Karpas-422 (cell line): ENCODE data around the gene RALGAPA2. TPM values are rescaled to one million over a fixed set of nuclear protein-coding genes. Genes with fewer than 3 reads are reported as not detected.

Experiments used
- DNase-seq: peaks from one replicate; pipeline ENCODE4 v3.0.0-alpha.2; 2015
- H2AFZ ChIP-seq: fragments of 200-600 bp; sonication (generic); 2 replicates; pipeline ENCODE4 v1.6.1; 2014; ENCODE audit warnings: antibody characterized with exemption, low read length, mixed read lengths
- H3K27ac ChIP-seq: fragments of 200-600 bp; sonication (generic); 2 replicates; pipeline ENCODE4 v1.5.1; 2014; ENCODE audit warnings: mild to moderate bottlenecking, low read length, moderate library complexity
- H3K27me3 ChIP-seq: fragments of 200-600 bp; sonication (generic); 2 replicates; pipeline ENCODE4 v1.6.1; 2014; ENCODE audit warnings: low read length, mixed read lengths
- H3K36me3 ChIP-seq: fragments of 200-600 bp; sonication (generic); 2 replicates; pipeline ENCODE4 v1.6.1; 2014; ENCODE audit warnings: low read length, mixed read lengths; ENCODE audit not compliant: insufficient read depth
- H3K4me1 ChIP-seq: fragments of 200-600 bp; sonication (generic); 2 replicates; pipeline ENCODE4 v1.6.1; 2014; ENCODE audit warnings: mild to moderate bottlenecking, low read length, mixed read lengths
- H3K4me2 ChIP-seq: fragments of 200-600 bp; sonication (generic); 2 replicates; pipeline ENCODE4 v1.6.1; 2014; ENCODE audit warnings: low read length, low read depth, mild to moderate bottlenecking; ENCODE audit not compliant: poor library complexity, severe bottlenecking
- H3K4me3 ChIP-seq: fragments of 200-600 bp; sonication (generic); 2 replicates; pipeline ENCODE4 v1.5.1; 2014; ENCODE audit warnings: mild to moderate bottlenecking, antibody characterized with exemption, low read length, mixed read lengths
- H3K79me2 ChIP-seq: fragments of 200-600 bp; sonication (generic); 2 replicates; pipeline ENCODE4 v1.6.1; 2014; ENCODE audit warnings: mild to moderate bottlenecking, low read length, mixed read lengths
- H3K9ac ChIP-seq: fragments of 200-600 bp; sonication (generic); 2 replicates; pipeline ENCODE4 v1.6.0; 2014; ENCODE audit warnings: low read length
- H3K9me2 ChIP-seq: fragments of 200-600 bp; sonication (generic), shearing (Covaris generic); replicated peaks from 2 replicates; pipeline ENCODE4 v1.6.0; 2014; ENCODE audit warnings: mild to moderate bottlenecking, low read length, moderate library complexity; ENCODE audit not compliant: insufficient read depth
- H3K9me3 ChIP-seq: fragments of 300-700, 200-600 bp; sonication (generic); 2 replicates; pipeline ENCODE4 v1.6.1; 2014; ENCODE audit warnings: low read length, mixed read lengths
- H4K20me1 ChIP-seq: fragments of 200-600 bp; sonication (generic); 2 replicates; pipeline ENCODE4 v1.6.1; 2014; ENCODE audit warnings: mild to moderate bottlenecking, antibody characterized with exemption, low read length, low read depth; ENCODE audit not compliant: insufficient read depth
- total RNA-seq: library from RNA; depleted of rRNA; stranded (reverse); fragments of >200 nt; shearing (Covaris generic); gene quantifications from 2 replicates; pipeline ENCODE4 v1.2.3, GENCODE V29; 2014; ENCODE audit warnings: low replicate concordance

RALGAPA2 gene
- total RNA-seq, 1 experiment from 2014 or later, result 6.3 TPM

- H3K9ac ChIP-seq, result no peak overlapping the region
- H3K4me1 ChIP-seq, result no peaks in the 10 kb centered on the region
- H3K9me2 ChIP-seq, result no peaks in the 10 kb centered on the region
- no peak overlapping the region for H2AFZ ChIP-seq
- H3K9me3 ChIP-seq, result no peaks in the 10 kb centered on the region
- H3K27me3 ChIP-seq, result no peaks in the 10 kb centered on the region
- no peaks in the 10 kb centered on the region for H3K79me2 ChIP-seq
- H3K36me3 ChIP-seq, result no peaks in the 10 kb centered on the region
- H3K4me3 ChIP-seq, result no peak overlapping the region
- DNase-seq, result no peak
- H4K20me1 ChIP-seq, result no peaks in the 10 kb centered on the region
- H3K4me2 ChIP-seq, result no peak overlapping the region
- no peak overlapping the region for H3K27ac ChIP-seq
Observed at GRCh38 chr20:20744170-20744725, 31.8 kb upstream of the RALGAPA2 start.

GRCh38 chr20:20743511-20744169 is 31.2 kb upstream of the RALGAPA2 start:
- H3K27me3 ChIP-seq, result no peaks in the 10 kb centered on the region
- no peaks in the 10 kb centered on the region for H3K4me1 ChIP-seq
- no peaks in the 10 kb centered on the region for H3K9me2 ChIP-seq
- H3K36me3 ChIP-seq, result no peaks in the 10 kb centered on the region
- no peak overlapping the region for H3K4me2 ChIP-seq
- H3K9me3 ChIP-seq, result no peaks in the 10 kb centered on the region
- no peaks in the 10 kb centered on the region for H4K20me1 ChIP-seq
- H2AFZ ChIP-seq, result no peak overlapping the region
- H3K9ac ChIP-seq, result no peak overlapping the region
- no peak overlapping the region for H3K27ac ChIP-seq
- no peak for DNase-seq
- no peak overlapping the region for H3K4me3 ChIP-seq
- H3K79me2 ChIP-seq, result no peaks in the 10 kb centered on the region

GRCh38 chr20:20741087-20742045 is 28.9 kb upstream of the RALGAPA2 start:
- DNase-seq, result no peak
- no peak overlapping the region for H3K4me3 ChIP-seq
- H2AFZ ChIP-seq, result no peak overlapping the region
- H3K27me3 ChIP-seq, result no peaks in the 10 kb centered on the region
- H4K20me1 ChIP-seq, result no peaks in the 10 kb centered on the region
- no peak overlapping the region for H3K4me2 ChIP-seq
- H3K9me3 ChIP-seq, result no peaks in the 10 kb centered on the region
- no peaks in the 10 kb centered on the region for H3K36me3 ChIP-seq
- no peaks in the 10 kb centered on the region for H3K79me2 ChIP-seq
- no peak overlapping the region for H3K9ac ChIP-seq
- H3K27ac ChIP-seq, result no peak overlapping the region
- H3K4me1 ChIP-seq, result no peaks in the 10 kb centered on the region
- H3K9me2 ChIP-seq, result no peaks in the 10 kb centered on the region

- H3K4me2 ChIP-seq, result no peak overlapping the region
- H3K9me2 ChIP-seq, result no peaks in the 10 kb centered on the region
- no peak overlapping the region for H3K9ac ChIP-seq
- H3K9me3 ChIP-seq, result no peaks in the 10 kb centered on the region
- DNase-seq, result no peak
- H3K79me2 ChIP-seq, result no peaks in the 10 kb centered on the region
- no peak overlapping the region for H3K4me3 ChIP-seq
- no peaks in the 10 kb centered on the region for H3K27me3 ChIP-seq
- H3K27ac ChIP-seq, result no peak overlapping the region
- no peaks in the 10 kb centered on the region for H4K20me1 ChIP-seq
- H2AFZ ChIP-seq, result no peak overlapping the region
- H3K4me1 ChIP-seq, result no peaks in the 10 kb centered on the region
- H3K36me3 ChIP-seq, result no peaks in the 10 kb centered on the region
Observed at GRCh38 chr20:20740541-20740940, 28.1 kb upstream of the RALGAPA2 start.

- Histone ChIP-seq H3K36me3 (no peaks in the 10 kb centered on the region), H3K27me3 (no peaks in the 10 kb centered on the region), H3K9me2 (no peaks in the 10 kb centered on the region), H3K9me3 (no peaks in the 10 kb centered on the region), H3K79me2 (no peaks in the 10 kb centered on the region), H3K4me2 (no peak overlapping the region), H3K4me3 (no peak overlapping the region), H2AFZ (no peak overlapping the region), H3K4me1 (no peaks in the 10 kb centered on the region), H3K9ac (no peak overlapping the region), H4K20me1 (no peaks in the 10 kb centered on the region), H3K27ac (no peak overlapping the region)
- no peak for DNase-seq
Observed at GRCh38 chr20:20737158-20737557, 24.7 kb upstream of the RALGAPA2 start.

GRCh38 chr20:20736303-20736702 is 23.9 kb upstream of the RALGAPA2 start:
- Histone ChIP-seq H3K36me3 (no peaks in the 10 kb centered on the region), H3K27me3 (no peaks in the 10 kb centered on the region), H3K27ac (no peak overlapping the region), H2AFZ (no peak overlapping the region), H4K20me1 (no peaks in the 10 kb centered on the region), H3K4me2 (no peak overlapping the region), H3K4me3 (no peak overlapping the region), H3K9me3 (no peaks in the 10 kb centered on the region), H3K79me2 (no peaks in the 10 kb centered on the region), H3K9ac (no peak overlapping the region), H3K9me2 (no peaks in the 10 kb centered on the region), H3K4me1 (no peaks in the 10 kb centered on the region)
- no peak for DNase-seq

GRCh38 chr20:20734475-20734948 is 22.1 kb upstream of the RALGAPA2 start:
- H3K27me3 ChIP-seq, result no peaks in the 10 kb centered on the region
- no peaks in the 10 kb centered on the region for H3K9me2 ChIP-seq
- H3K36me3 ChIP-seq, result no peaks in the 10 kb centered on the region
- no peak overlapping the region for H2AFZ ChIP-seq
- DNase-seq, result no peak
- H3K4me2 ChIP-seq, result no peak overlapping the region
- no peaks in the 10 kb centered on the region for H4K20me1 ChIP-seq
- no peaks in the 10 kb centered on the region for H3K4me1 ChIP-seq
- no peak overlapping the region for H3K27ac ChIP-seq
- H3K9me3 ChIP-seq, result no peaks in the 10 kb centered on the region
- H3K79me2 ChIP-seq, result no peaks in the 10 kb centered on the region
- no peak overlapping the region for H3K4me3 ChIP-seq
- no peak overlapping the region for H3K9ac ChIP-seq

- H3K27me3 ChIP-seq, result no peaks in the 10 kb centered on the region
- no peaks in the 10 kb centered on the region for H3K36me3 ChIP-seq
- no peaks in the 10 kb centered on the region for H3K4me1 ChIP-seq
- no peak overlapping the region for H3K4me3 ChIP-seq
- H2AFZ ChIP-seq, result no peak overlapping the region
- H3K79me2 ChIP-seq, result no peaks in the 10 kb centered on the region
- no peaks in the 10 kb centered on the region for H4K20me1 ChIP-seq
- H3K9me2 ChIP-seq, result no peaks in the 10 kb centered on the region
- no peak for DNase-seq
- no peaks in the 10 kb centered on the region for H3K9me3 ChIP-seq
- no peak overlapping the region for H3K27ac ChIP-seq
- no peak overlapping the region for H3K4me2 ChIP-seq
- no peak overlapping the region for H3K9ac ChIP-seq
Observed at GRCh38 chr20:20733943-20734342, 21.5 kb upstream of the RALGAPA2 start.
